Activated T-helper 1 cell treated with anti-CD3 and anti-CD28 coated beads, Interleukin-12 subunit alpha, Interleukin-12 subunit beta, Interleukin-2, Interleukin-4 antibody, amounts not matched to agents 30 ng/mL and 10 ng/mL and 1 ng/mL, durations not matched to agents 14 hours and 24 hours and 36 hours (primary cell): Measurements from ENCODE around the gene ZSCAN25. TPM values are rescaled to one million over a fixed set of nuclear protein-coding genes. Genes with fewer than 3 reads are reported as not detected.

Source experiments
- DNase-seq: peaks from one replicate; pipeline ENCODE4 v3.0.0; 2021; ENCODE audit warnings: low spot score
- H3K27ac Mint-ChIP-seq: one replicate; pipeline ENCODE4 v1.8.0; 2021; ENCODE audit warnings: mild to moderate bottlenecking, mixed read lengths
- H3K27me3 Mint-ChIP-seq: one replicate; pipeline ENCODE4 v1.8.0; 2022; ENCODE audit warnings: mild to moderate bottlenecking, moderate library complexity, mixed read lengths; ENCODE audit not compliant: insufficient read depth
- H3K36me3 Mint-ChIP-seq: one replicate; pipeline ENCODE4 v1.8.0; 2021; ENCODE audit warnings: low read depth, mixed read lengths
- H3K4me1 Mint-ChIP-seq: one replicate; pipeline ENCODE4 v1.8.0; 2021; ENCODE audit warnings: low read depth, mixed read lengths
- H3K4me3 Mint-ChIP-seq: one replicate; pipeline ENCODE4 v1.8.0; 2021; ENCODE audit warnings: mild to moderate bottlenecking, moderate library complexity, mixed read lengths
- H3K9me3 Mint-ChIP-seq: one replicate; pipeline ENCODE4 v1.8.0; 2021; ENCODE audit warnings: mixed read lengths
- intact Hi-C: fragments of 100-400 bp; cut with micrococcal nuclease; formaldehyde crosslinking; loops from one replicate; pipeline ENCODE4 v1.15.1; 2024
- total RNA-seq: library from RNA; stranded (reverse); gene quantifications from 2 replicates; pipeline ENCODE4 v1.2.3, GENCODE V29; 2022

The ZSCAN25 gene
- total RNA-seq, 1 donor from 2014 or later: 31.5 TPM

DNA sequence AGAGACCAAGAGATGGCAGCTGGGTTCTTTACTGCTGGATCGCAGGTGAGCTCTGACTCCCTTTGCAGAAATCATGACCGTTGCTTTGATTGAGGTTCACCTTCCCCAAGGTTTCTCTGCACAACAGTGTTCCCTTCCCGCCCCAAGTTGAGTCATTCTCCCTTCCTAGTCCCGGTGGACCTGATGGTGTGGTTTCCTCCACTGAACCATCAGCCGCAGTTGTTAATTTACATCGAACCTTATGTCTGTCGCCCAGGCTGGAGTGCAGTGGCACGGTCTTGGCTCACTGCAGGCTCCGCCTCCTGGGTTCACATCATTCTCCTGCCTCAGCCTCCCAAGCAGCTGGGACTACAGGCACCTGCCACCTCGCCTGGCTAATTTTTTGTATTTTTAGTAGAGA, 5.8 kb downstream of the ZSCAN25 start:
- peaks cover 80% of the 10 kb centered on the region for H3K36me3 Mint-ChIP-seq

DNA sequence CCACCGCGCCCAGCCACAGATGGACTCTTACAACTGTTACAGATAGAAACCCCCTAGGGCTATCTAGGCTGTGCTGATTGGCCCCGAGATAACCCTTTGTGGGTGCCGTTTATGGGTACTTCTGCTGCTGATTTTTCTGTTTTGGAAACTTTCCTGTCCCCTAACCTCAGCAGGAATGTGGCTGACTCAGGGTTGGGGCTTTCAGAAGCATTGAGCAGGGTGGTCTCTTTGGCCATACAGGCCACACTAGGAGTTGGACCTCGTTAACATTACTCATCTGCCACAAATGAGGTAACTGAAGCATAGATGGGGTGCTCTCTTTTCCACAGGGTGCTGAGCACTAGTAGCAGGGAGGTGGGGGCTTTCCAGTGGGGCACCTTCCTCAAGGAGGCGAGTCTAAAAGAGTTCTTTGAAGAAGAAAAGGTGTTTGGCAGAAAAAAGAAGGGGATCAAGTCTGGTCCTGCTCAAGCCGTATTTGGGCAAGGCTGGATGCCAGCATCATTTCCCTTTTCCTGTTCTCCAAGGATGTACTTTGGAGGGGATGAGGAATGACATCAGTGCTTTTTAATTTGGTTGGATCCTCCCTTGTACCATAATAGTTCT, 6.4 kb downstream of the ZSCAN25 start:
- Mint-ChIP-seq H3K36me3 (peaks cover 76% of the 10 kb centered on the region), H3K9me3 (no peaks in the 10 kb centered on the region), H3K4me3 (peak overlapping the region; percentile 85), H3K27me3 (peaks cover 2% of the 10 kb centered on the region), H3K27ac (peak overlapping the region; percentile 98), H3K4me1 (peaks cover 74% of the 10 kb centered on the region)
- intact Hi-C loops: loop anchor here (10.0 kb wide), 1 partner anchor 392 kb away; the partner anchor contains the start of gene ZKSCAN1
- DNase-seq: no peak

More for the DNA sequence above, 5.8 kb downstream of the ZSCAN25 start:
- Mint-ChIP-seq H3K4me1 (peaks cover 80% of the 10 kb centered on the region), H3K4me3 (peak overlapping the region; percentile 85), H3K9me3 (no peaks in the 10 kb centered on the region), H3K27me3 (peaks cover 2% of the 10 kb centered on the region), H3K27ac (peak overlapping the region; percentile 98)
- intact Hi-C loops: loop anchor here (10.0 kb wide), 1 partner anchor 392 kb away; the partner anchor contains the start of gene ZKSCAN1
- DNase-seq: no peak

DNA sequence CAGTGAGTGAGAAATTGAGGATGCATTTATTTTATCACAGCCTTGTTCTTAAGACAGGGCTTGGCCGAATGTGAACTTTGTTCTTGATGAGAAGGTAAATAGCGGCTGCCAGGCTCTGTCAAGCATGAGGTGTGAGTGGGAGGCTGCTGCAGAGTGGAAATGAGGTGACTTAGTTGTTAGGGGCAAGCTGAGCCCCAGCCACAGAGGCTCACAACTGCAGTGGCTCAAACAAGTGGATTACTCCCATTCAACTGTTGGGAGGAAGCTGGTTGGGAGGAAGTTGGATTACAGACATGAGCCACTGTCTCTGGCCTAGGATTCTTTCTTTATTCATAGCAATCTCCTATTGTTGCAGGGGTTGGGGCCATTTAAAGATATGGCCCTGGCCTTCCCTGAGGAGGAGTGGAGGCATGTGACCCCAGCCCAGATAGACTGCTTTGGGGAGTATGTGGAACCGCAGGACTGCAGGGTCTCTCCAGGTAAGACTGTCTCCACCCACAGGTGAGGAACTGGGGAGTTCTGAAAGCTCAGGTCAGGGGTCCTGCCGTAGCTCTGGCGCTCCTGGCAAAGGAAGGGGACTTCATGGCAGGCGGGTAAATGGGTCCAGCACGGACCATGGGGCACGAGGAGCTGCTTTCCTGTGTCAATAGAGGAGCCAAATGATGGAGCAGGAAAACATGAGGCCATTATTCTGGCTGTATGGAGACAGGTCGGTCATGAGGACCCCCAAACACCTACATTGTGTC, 7.1 kb downstream of the ZSCAN25 start:
- Mint-ChIP-seq H3K4me3 (peak overlapping the region; percentile 85), H3K4me1 (peaks cover 67% of the 10 kb centered on the region), H3K36me3 (peaks cover 76% of the 10 kb centered on the region), H3K27ac (peak overlapping the region; percentile 98), H3K27me3 (peaks cover 2% of the 10 kb centered on the region), H3K9me3 (no peaks in the 10 kb centered on the region)
- no peak for DNase-seq
- intact Hi-C loops: loop anchor here (1.0 to 10.0 kb wide), 3 partner anchors 8 to 391 kb away; partner anchors contain the start of genes TRIM4, ZKSCAN1 and ZSCAN25

DNA sequence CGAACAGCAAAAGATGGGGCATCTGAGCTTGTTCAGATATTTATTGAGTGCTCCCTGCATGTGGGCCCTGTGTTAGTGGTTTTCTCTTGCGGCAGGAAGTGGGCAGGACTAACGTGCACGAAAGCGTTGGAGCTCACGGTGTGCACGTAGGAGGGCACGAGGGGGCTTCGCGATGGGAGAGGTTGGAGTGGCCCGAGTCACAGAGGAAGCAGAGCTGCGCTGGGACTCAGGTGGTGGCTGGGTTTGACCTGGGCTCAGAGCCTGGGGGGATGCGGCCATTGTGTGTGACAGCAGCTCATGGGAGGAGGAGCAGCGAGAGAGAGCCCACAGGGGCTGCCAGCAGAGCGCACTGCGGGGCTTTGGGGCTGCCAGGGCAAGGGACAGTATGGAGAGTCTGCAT, 7.7 kb downstream of the ZSCAN25 start:
- peak; percentile 64 for DNase-seq
- H3K27ac Mint-ChIP-seq: peak overlapping the region; percentile 98
- H3K36me3 Mint-ChIP-seq: peaks cover 73% of the 10 kb centered on the region
- intact Hi-C loops: loop anchor here (1.0 to 10.0 kb wide), 3 partner anchors 8 to 390 kb away; partner anchors contain the start of genes TRIM4, ZKSCAN1 and ZSCAN25
- H3K4me3 Mint-ChIP-seq: peak overlapping the region; percentile 85
- H3K27me3 Mint-ChIP-seq: peaks cover 2% of the 10 kb centered on the region
- peaks cover 61% of the 10 kb centered on the region for H3K4me1 Mint-ChIP-seq
- H3K9me3 Mint-ChIP-seq: no peaks in the 10 kb centered on the region

DNA sequence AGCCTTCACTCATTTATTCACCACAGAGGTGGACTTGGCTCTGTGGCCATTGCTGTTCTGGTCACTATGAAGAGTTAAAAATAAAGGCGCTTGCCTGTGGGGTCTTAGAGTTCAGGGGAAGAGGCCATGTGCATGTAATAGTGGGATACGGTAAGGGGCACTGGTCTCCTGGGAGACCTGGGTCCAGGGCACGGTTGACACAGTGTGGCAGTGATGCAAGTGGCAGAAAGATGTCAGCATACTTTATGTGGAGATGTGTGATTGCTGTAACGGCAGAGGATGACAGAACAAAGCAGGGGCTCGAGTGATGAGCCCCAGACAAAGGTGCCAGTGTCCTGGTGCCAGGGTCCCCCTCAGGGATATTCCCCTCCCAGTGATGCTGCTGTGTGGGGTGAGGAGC, 8.6 kb downstream of the ZSCAN25 start:
- Mint-ChIP-seq H3K27ac (peak overlapping the region; percentile 98), H3K4me1 (peaks cover 58% of the 10 kb centered on the region), H3K9me3 (no peaks in the 10 kb centered on the region), H3K27me3 (peaks cover 2% of the 10 kb centered on the region), H3K36me3 (peaks cover 75% of the 10 kb centered on the region), H3K4me3 (peak overlapping the region; percentile 85)
- DNase-seq: no peak
- intact Hi-C loops: loop anchor here (2.0 to 10.0 kb wide), 2 partner anchors 293 to 389 kb away; partner anchors contain the start of genes TRIM4 and ZKSCAN1

DNA sequence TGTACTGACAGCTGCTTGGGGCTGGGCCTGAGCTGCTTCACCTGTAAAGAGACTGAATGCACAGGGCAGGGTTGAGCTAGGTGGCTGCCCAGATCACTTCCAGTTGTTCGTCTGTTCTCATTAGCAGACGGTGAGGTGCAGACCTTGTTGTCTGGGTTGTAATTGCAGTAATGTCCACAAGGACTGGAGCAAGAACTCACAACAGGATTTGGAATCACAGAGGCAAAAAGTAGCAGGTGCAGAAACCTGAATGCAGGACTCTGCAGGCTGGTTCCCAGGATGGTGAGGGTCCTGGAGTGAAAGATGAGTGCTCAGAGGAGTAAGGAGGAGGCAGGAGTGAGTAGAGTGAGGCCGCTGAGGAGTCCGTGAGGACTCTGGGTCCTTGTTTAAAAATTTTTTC, 9.2 kb downstream of the ZSCAN25 start:
- Mint-ChIP-seq H3K4me3 (no peak overlapping the region), H3K4me1 (peaks cover 55% of the 10 kb centered on the region)

DNA sequence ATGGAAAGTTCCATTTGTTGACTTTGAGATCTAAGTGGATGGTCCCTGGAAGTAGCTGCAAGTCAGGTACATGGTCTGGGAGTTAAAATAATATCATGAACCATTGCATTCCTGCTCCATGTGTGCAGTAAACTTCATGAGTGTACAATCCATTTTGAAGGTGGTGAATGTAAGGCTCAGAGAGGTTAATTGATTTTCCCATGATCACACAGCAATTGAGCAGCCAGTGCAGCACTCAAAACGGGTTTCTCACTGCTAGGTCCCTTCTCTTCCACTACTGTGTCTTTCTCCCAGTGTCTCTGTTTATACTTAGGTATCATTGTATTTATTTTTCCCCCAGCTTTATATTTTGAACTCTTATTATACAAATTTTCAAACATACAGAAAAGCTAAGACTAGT, 9.9 kb downstream of the ZSCAN25 start:
- Mint-ChIP-seq H3K9me3 (no peaks in the 10 kb centered on the region), H3K4me3 (no peak overlapping the region), H3K4me1 (peaks cover 59% of the 10 kb centered on the region), H3K27ac (peak overlapping the region; percentile 7), H3K36me3 (peaks cover 80% of the 10 kb centered on the region), H3K27me3 (peaks cover 2% of the 10 kb centered on the region)
- no peak for DNase-seq
- intact Hi-C loops: loop anchor here (10.0 kb wide), 1 partner anchor 388 kb away; the partner anchor contains the start of gene ZKSCAN1

More for the DNA sequence above, 9.2 kb downstream of the ZSCAN25 start:
- Mint-ChIP-seq H3K9me3 (no peaks in the 10 kb centered on the region), H3K36me3 (peaks cover 80% of the 10 kb centered on the region), H3K27ac (peak overlapping the region; percentile 9), H3K27me3 (peaks cover 2% of the 10 kb centered on the region)
- intact Hi-C loops: loop anchor here (2.0 to 10.0 kb wide), 2 partner anchors 293 to 389 kb away; partner anchors contain the start of genes TRIM4 and ZKSCAN1
- DNase-seq: no peak

DNA sequence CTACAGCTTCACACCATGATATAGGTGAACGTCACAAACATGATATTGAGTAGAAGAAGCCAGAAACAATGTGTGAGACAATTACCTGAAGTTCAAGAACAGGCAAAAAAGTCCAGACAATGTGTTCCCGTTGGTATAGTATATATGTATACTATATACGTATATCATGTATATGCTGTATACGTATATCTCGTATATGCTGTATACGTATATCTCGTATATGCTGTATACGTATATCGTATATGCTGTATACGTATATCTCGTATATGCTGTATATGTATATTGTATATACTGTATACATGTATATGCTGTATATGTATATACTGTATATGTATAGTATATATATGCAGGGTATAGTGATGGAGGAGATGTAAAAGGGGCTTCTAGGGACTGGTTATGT, 10.8 kb downstream of the ZSCAN25 start:
- peaks cover 58% of the 10 kb centered on the region for H3K4me1 Mint-ChIP-seq
- H3K4me3 Mint-ChIP-seq: no peak overlapping the region
- intact Hi-C loops: loop anchor here (10.0 kb wide), 1 partner anchor 387 kb away; the partner anchor contains the start of gene ZKSCAN1
- no peaks in the 10 kb centered on the region for H3K9me3 Mint-ChIP-seq
- peaks cover 2% of the 10 kb centered on the region for H3K27me3 Mint-ChIP-seq
- no peak for DNase-seq
- no peak overlapping the region for H3K27ac Mint-ChIP-seq
- H3K36me3 Mint-ChIP-seq: peaks cover 74% of the 10 kb centered on the region

DNA sequence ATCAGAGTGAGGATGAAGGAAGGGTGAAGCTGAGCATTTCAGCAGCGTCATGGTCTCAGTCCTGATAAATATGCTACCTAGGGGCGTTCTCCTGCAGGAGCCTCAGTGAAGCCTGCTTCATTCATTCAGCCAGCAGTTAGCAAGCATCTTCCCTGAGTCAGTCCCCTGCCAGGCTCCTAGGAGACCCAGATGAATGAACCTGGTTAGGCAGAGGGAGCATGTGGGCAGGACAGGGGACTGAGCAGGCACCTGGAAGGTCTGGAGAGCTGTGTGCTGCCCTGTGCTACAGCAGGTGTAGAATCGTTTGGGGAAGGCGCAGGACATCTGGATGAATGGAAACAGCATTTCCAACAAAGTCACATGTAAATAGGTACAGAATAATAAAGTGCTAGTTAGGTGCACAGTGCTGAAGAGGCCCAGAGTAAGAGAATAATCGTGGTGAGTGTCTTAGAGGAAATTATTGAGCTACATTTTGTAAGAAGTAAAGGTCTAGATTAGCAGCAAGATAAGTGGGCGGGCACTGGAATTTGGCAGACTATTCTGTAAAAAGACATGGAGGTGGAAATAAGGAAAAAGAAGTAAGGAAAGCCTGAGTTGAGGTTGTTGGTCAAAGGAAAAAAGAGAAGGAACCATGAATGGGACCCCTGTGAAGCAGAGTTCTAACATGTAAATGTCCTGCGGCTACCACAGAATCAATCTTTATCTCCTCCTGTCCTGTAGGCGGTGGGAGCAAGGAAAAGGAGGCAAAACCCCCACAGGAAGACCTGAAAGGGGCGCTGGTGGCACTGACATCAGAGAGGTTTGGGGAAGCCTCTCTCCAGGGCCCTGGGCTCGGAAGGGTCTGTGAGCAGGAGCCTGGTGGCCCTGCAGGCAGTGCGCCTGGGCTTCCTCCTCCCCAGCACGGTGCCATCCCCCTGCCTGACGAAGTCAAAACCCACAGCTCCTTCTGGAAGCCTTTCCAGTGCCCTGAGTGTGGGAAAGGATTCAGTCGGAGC, 12.0 kb downstream of the ZSCAN25 start:
- Mint-ChIP-seq H3K36me3 (peaks cover 68% of the 10 kb centered on the region), H3K9me3 (no peaks in the 10 kb centered on the region), H3K27ac (peak overlapping the region; percentile 30), H3K27me3 (peaks cover 2% of the 10 kb centered on the region), H3K4me1 (peaks cover 46% of the 10 kb centered on the region), H3K4me3 (no peak overlapping the region)
- DNase-seq: no peak
- intact Hi-C loops: loop anchor here (10.0 kb wide), 1 partner anchor 386 kb away; the partner anchor contains the start of gene ZKSCAN1

DNA sequence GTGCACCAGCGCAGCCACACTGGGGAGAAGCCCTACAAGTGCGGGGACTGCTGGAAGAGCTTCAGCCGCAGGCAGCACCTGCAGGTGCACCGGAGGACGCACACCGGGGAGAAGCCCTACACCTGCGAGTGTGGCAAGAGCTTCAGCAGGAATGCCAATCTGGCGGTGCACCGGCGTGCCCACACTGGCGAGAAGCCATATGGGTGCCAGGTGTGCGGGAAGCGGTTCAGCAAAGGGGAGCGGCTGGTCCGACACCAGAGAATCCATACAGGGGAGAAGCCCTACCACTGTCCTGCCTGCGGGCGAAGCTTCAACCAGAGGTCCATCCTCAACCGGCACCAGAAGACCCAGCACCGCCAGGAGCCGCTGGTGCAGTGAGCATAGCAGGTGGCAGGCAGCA, 12.9 kb downstream of the ZSCAN25 start:
- Mint-ChIP-seq H3K4me1 (peaks cover 37% of the 10 kb centered on the region), H3K9me3 (no peaks in the 10 kb centered on the region), H3K4me3 (no peak overlapping the region), H3K27me3 (no peaks in the 10 kb centered on the region), H3K27ac (no peak overlapping the region), H3K36me3 (peaks cover 59% of the 10 kb centered on the region)
- intact Hi-C loops: loop anchor here (10.0 kb wide), 1 partner anchor 385 kb away; the partner anchor contains the start of gene ZKSCAN1
- no peak for DNase-seq

DNA sequence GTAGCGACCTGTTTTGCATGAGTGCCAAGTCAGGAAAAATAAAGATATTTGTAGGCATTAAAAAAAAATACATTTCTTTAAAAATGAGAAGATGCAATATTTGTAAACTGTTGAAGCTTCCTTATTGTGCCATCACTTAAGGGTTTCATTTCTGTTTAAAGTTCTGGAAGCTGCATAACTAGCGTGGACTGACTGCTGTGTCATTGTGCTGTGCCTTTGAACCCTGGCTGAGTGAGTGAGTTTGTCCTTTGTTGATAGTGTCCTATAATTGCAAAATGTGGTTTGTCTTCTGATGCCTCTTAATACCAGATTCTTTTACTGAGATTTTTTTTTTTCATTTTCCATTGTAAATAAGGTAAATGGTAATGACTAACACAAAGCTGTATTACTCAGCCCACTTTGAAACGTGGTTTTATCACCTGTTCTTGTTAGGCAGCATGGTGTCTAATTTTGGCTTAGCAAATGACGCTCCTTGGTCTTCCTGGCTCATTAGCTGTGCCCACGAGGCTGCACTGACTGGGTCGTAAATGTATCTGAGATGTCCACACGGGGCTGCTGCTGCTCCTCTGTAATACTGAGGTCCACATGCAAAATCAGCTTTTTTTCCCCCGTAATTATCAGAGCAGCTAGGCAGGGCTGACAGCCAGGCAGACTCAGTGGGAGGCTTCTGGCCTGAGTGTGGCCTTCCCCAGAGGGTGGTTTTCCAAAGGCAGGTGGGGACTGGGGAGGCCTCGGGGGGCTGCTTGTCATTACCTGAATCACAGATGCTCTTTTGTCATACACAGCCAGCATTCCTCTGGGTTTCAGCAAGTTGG, 14.8 kb downstream of the ZSCAN25 start:
- no peaks in the 10 kb centered on the region for H3K27me3 Mint-ChIP-seq
- H3K36me3 Mint-ChIP-seq: peaks cover 47% of the 10 kb centered on the region
- no peak overlapping the region for H3K4me3 Mint-ChIP-seq
- peaks cover 18% of the 10 kb centered on the region for H3K4me1 Mint-ChIP-seq
- intact Hi-C loops: no loop called here
- H3K9me3 Mint-ChIP-seq: no peaks in the 10 kb centered on the region
- peak overlapping the region; percentile 75 for H3K27ac Mint-ChIP-seq
- DNase-seq: no peak
